T-cell (primary cell): ENCODE measurements around the gene DOCK4. TPM values are rescaled to one million over a fixed set of nuclear protein-coding genes. Genes with fewer than 3 reads are reported as not detected.

Source experiments
- ATAC-seq, 4 experiments: fragments of 200-7000 bp in 3 of 4; fragments of 150-1000 bp in 1 of 4; cut with Tn5 transposase; replicated peaks in 1 of 4; 1 replicate in 3 of 4; 2 replicates in 1 of 4; pipeline ENCODE4 v1.10.0; 2021; ENCODE audit warnings: moderate library complexity in 3 of 4, mild to moderate bottlenecking in 2 of 4, moderate number of reproducible peaks in 1 of 4
- CTCF ChIA-PET, 2 donors: fragments of 300-600 bp; sonication (Branson Sonifier 250); formaldehyde crosslinking; loops; one replicate each; lab custom pipeline; 2022; ENCODE audit warnings: antibody characterized with exemption in 2 of 2; lab: Charles Lee
- POLR2A ChIA-PET, 2 donors: fragments of 300-600 bp; sonication (Branson Sonifier 250); formaldehyde crosslinking; loops; one replicate each; lab custom pipeline; 2022; ENCODE audit warnings: antibody characterized with exemption in 2 of 2; lab: Charles Lee
- DNase-seq, 35 experiments: peaks; one replicate each; pipeline versions ENCODE4 v3.0.0 to v3.0.0-alpha.2; 2013 to 2023
- H3K27ac ChIP-seq: one replicate; pipeline ENCODE4 v1.5.1; 2013; ENCODE audit warnings: low read length
- H3K27me3 ChIP-seq, 2 experiments: replicated peaks in 1 of 2; 1 replicate in 1 of 2; 2 replicates in 1 of 2; pipeline versions ENCODE4 v1.6.1 to v1.7.0; 2013; ENCODE audit warnings: low read length in 1 of 2, mixed read lengths in 1 of 2; ENCODE audit not compliant: control insufficient read depth in 2 of 2, insufficient read depth in 2 of 2; ENCODE audit errors: extremely low read depth in 1 of 2
- H3K36me3 ChIP-seq, 2 donors: 1 replicate in 1 of 2; 2 replicates in 1 of 2; pipeline versions ENCODE4 v1.6.1 to v1.7.0; 2013; ENCODE audit warnings: low read length in 1 of 2; ENCODE audit not compliant: control insufficient read depth in 2 of 2, insufficient read depth in 1 of 2; ENCODE audit errors: extremely low read depth in 1 of 2
- H3K4me1 ChIP-seq, 2 experiments: 1 replicate in 1 of 2; 2 replicates in 1 of 2; pipeline versions ENCODE4 v1.6.1 to v1.7.0; 2013; ENCODE audit warnings: low read length in 2 of 2, mixed read lengths in 1 of 2; ENCODE audit not compliant: insufficient read depth in 2 of 2, control insufficient read depth in 1 of 2; ENCODE audit errors: extremely low read depth in 1 of 2
- H3K4me3 ChIP-seq, 2 donors: 1 replicate in 1 of 2; 2 replicates in 1 of 2; pipeline versions ENCODE4 v1.5.1 to v1.7.0; 2013; ENCODE audit warnings: mild to moderate bottlenecking in 2 of 2, low read length in 1 of 2, moderate library complexity in 1 of 2; ENCODE audit not compliant: control insufficient read depth in 1 of 2; ENCODE audit errors: extremely low read depth in 1 of 2
- H3K9me3 ChIP-seq: 2 replicates; pipeline ENCODE4 v1.7.0; 2013
- H3K27ac Mint-ChIP-seq, 2 donors: one replicate each; pipeline ENCODE4 v1.8.0; 2020 to 2021; ENCODE audit warnings: mild to moderate bottlenecking in 2 of 2, mixed read lengths in 2 of 2
- H3K27me3 Mint-ChIP-seq, 2 donors: one replicate each; pipeline ENCODE4 v1.8.0; 2021 to 2022; ENCODE audit warnings: mixed read lengths in 2 of 2
- H3K36me3 Mint-ChIP-seq: one replicate; pipeline ENCODE4 v1.8.0; 2021; ENCODE audit warnings: mixed read lengths
- H3K4me1 Mint-ChIP-seq, 3 donors: one replicate each; pipeline ENCODE4 v1.8.0; 2020 to 2022; ENCODE audit warnings: mixed read lengths in 3 of 3, mild to moderate bottlenecking in 1 of 3
- H3K4me3 Mint-ChIP-seq, 3 donors: one replicate each; pipeline ENCODE4 v1.8.0; 2020 to 2022; ENCODE audit warnings: mild to moderate bottlenecking in 3 of 3, mixed read lengths in 3 of 3, moderate library complexity in 3 of 3
- H3K9me3 Mint-ChIP-seq, 3 donors: one replicate each; pipeline ENCODE4 v1.8.0; 2020 to 2022; ENCODE audit warnings: mixed read lengths in 3 of 3
- WGBS: methylation state at CpG from one replicate; pipeline ENCODE4 v1.1.5; 2013; ENCODE audit warnings: missing lambda C conversion rate; ENCODE audit not compliant: insufficient coverage; 5-methylcytosine and 5-hydroxymethylcytosine counted together
- total RNA-seq, 35 experiments: library from RNA in 6 of 35; stranded (reverse) in 6 of 35; fragments of 120-200 nt in 1 of 35; gene quantifications; one replicate each; pipeline versions ENCODE4 v1.2.1 to v1.2.4 and lab custom pipeline; 2013 to 2026

Gene DOCK4
- total RNA-seq, 5 donors from 2014 or later (not counting 1 experiment from before 2014, with no cell fraction given), result 0.35 to 1.4 (median 0.85) TPM

DNA sequence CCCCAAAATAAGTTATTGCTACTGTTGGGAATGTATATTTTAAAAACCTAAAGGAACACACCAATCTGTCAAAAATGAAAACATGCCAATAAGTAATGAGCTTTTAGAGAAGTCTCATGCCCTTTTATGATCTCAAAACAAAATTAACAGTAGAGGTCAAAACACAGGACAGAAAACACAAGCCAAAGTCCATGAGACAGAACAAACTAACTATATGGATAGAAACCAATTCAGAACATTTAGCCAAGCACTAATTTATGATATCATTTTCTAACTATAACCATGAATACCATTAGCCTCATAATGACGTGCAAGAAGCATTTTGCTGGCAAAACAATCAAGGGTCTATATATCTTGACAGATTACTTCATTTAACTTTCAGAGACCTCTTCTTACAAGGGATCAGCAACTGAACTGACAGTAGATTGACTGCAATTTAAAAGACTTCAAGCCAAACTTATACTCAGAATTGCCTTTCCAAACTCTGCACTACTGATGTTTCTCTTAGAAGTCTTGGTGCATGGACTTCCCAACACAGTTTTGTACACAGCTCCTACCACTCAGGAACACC, 200.9 kb downstream of the DOCK4 start:
- H3K27me3 Mint-ChIP-seq, result peaks cover 1 to 4% of the 10 kb centered on the region in 2 donors
- WGBS, result no CpG with 5 or more reads among the region's 1 CpG
- CTCF ChIA-PET, result no interaction called here
- POLR2A ChIA-PET, result no interaction called here
- H3K9me3 ChIP-seq, result no peaks in the 10 kb centered on the region
- no peaks in the 10 kb centered on the region for H3K36me3 ChIP-seq
- ATAC-seq (no peak), DNase-seq (no peak)
- H3K4me3 Mint-ChIP-seq, result no peak overlapping the region
- no peaks in the 10 kb centered on the region for H3K27me3 ChIP-seq
- H3K4me3 ChIP-seq, result no peak overlapping the region
- no peak overlapping the region for H3K27ac Mint-ChIP-seq
- no peaks in the 10 kb centered on the region for H3K4me1 ChIP-seq
- no peaks in the 10 kb centered on the region for H3K4me1 Mint-ChIP-seq
- H3K36me3 Mint-ChIP-seq, result no peaks in the 10 kb centered on the region
- no peak overlapping the region for H3K27ac ChIP-seq
- H3K9me3 Mint-ChIP-seq, result no peaks in the 10 kb centered on the region

DNA sequence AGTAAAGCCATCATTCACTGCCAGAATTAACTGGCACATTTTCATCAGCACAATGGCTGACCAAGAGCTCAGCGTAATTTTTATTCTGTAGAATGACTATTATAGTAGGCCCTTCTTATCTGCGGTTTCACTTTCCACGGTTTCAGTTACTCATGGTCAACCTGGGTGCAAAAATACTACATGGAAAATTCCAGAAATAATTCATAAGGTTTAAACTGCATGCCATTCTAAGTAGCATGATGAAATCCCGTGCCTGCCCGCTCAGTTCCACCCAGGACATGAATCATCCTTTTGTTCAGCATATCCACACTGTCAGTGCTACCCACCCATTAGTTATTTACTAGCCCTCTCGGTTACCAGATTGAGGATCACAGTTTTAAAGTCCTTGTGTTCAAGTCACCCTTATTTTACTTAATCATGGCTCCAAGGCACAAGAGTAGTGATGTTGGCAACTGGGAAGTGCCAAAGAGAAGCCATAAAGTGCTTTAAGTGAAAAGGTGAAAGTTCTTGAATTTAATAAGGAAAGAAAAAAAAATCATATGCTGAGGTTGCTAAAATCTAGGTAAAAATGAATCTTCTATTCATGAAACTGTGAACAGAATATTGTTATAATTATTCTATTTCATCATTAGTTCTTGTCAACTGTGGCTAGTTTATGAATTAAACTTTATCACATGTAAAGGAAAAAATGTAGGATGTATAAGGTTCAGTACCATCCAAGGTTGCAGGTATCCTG, 204.9 kb downstream of the DOCK4 start:
- 96% methylated on average over 4 of the region's 6 CpGs for WGBS

DNA sequence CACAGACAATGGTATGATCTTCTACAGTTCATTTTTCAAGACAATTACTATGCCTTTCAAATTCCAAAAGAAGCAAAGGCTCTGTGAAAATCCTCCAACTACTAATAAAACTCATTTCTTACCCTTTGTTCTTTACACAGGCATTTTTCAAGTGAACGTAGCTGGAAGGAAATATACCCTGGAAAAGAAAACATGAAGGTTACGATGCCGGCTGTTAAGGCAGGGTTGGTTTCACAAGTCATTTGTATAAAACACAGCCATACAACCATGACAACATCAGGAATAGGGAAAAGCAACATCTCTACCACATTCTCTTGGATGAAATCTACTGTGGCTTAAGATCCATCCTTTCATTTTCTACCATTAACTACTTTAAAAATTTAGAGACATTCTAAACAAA, 207.9 kb downstream of the DOCK4 start:
- H3K4me3 ChIP-seq, result no peak overlapping the region
- Mint-ChIP-seq H3K36me3 (no peaks in the 10 kb centered on the region), H3K9me3 (no peaks in the 10 kb centered on the region), H3K4me3 (no peak overlapping the region), H3K4me1 (no peaks in the 10 kb centered on the region), H3K27me3 (peaks cover 1 to 7% of the 10 kb centered on the region in 2 donors), H3K27ac (no peak overlapping the region)
- H3K27ac ChIP-seq, result no peak overlapping the region
- DNase-seq, result no peak
- H3K27me3 ChIP-seq, result no peaks in the 10 kb centered on the region
- H3K36me3 ChIP-seq, result no peaks in the 10 kb centered on the region
- no CpG with 5 or more reads among the region's 3 CpGs for WGBS
- ChIA-PET CTCF (no interaction called here), POLR2A (no interaction called here)
- H3K4me1 ChIP-seq, result no peaks in the 10 kb centered on the region
- H3K9me3 ChIP-seq, result no peaks in the 10 kb centered on the region
- ATAC-seq, result no peak

More for the DNA sequence above, 204.9 kb downstream of the DOCK4 start:
- no peak overlapping the region for H3K4me3 ChIP-seq
- H3K4me1 ChIP-seq, result no peaks in the 10 kb centered on the region
- DNase-seq (no peak), ATAC-seq (no peak)
- no peaks in the 10 kb centered on the region for H3K36me3 Mint-ChIP-seq
- H3K9me3 Mint-ChIP-seq, result no peaks in the 10 kb centered on the region
- POLR2A ChIA-PET, result no interaction called here
- H3K36me3 ChIP-seq, result no peaks in the 10 kb centered on the region
- no peaks in the 10 kb centered on the region for H3K27me3 ChIP-seq
- no peak overlapping the region for H3K27ac Mint-ChIP-seq
- CTCF ChIA-PET, result no interaction called here
- peaks cover 1 to 7% of the 10 kb centered on the region in 2 donors for H3K27me3 Mint-ChIP-seq
- H3K4me1 Mint-ChIP-seq, result no peaks in the 10 kb centered on the region
- no peaks in the 10 kb centered on the region for H3K9me3 ChIP-seq
- H3K27ac ChIP-seq, result no peak overlapping the region
- no peak overlapping the region for H3K4me3 Mint-ChIP-seq

DNA sequence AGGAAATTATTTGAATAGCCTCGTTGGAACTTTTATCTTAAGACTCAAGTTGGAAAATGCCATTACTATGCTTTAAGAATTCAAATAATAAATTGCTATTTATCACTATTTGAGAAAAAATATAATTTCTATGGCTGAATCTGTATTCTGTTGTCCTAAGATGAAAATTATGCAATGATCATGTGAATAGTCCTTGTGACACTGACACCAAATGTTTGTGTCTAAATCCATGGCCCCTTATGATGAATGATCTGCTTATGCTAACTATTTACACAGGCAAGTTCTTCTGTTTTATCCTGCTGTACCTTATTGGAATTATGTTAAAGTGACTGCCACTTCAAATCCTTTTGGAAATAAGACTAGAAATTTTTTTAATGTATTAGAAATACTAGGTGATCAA, 208.7 kb downstream of the DOCK4 start:
- Mint-ChIP-seq H3K9me3 (no peaks in the 10 kb centered on the region), H3K27me3 (peaks cover 0 to 7% of the 10 kb centered on the region in 2 donors), H3K4me1 (no peaks in the 10 kb centered on the region), H3K4me3 (no peak overlapping the region), H3K36me3 (no peaks in the 10 kb centered on the region), H3K27ac (no peak overlapping the region)
- Histone ChIP-seq H3K4me3 (no peak overlapping the region), H3K27me3 (no peaks in the 10 kb centered on the region), H3K4me1 (no peaks in the 10 kb centered on the region), H3K27ac (no peak overlapping the region), H3K36me3 (no peaks in the 10 kb centered on the region), H3K9me3 (no peaks in the 10 kb centered on the region)
- CTCF ChIA-PET, result no interaction called here
- POLR2A ChIA-PET, result no interaction called here
- DNase-seq (no peak), ATAC-seq (no peak)
- no CpG with 5 or more reads among the region's 1 CpG for WGBS

DNA sequence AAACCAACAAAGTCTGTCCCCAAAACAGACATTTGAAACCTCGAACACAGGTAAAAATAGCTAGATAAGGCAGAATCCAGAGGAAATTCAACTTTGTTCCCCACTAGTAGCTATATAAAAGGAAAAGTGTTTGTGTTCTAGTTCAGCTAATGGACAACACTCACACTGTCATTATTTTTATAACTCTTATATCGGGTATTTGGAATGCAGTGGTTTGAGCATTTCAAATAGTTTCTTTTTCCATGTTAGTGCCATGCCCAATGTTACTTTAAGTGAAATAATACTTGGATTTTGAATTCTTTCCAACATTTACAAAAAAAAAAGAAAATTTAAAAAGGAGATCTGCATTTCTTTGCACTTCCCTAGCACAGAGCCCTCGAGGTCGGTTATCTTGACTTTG, 213.6 kb downstream of the DOCK4 start:
- no peak overlapping the region for H3K4me3 ChIP-seq
- H3K27me3 ChIP-seq, result no peaks in the 10 kb centered on the region
- no peaks in the 10 kb centered on the region for H3K9me3 Mint-ChIP-seq
- peaks cover 2 to 3% of the 10 kb centered on the region in 2 donors for H3K27me3 Mint-ChIP-seq
- no peak overlapping the region for H3K27ac Mint-ChIP-seq
- CTCF ChIA-PET, result no interaction called here
- DNase-seq, result no peak
- POLR2A ChIA-PET, result no interaction called here
- no CpG with 5 or more reads among the region's 4 CpGs for WGBS
- no peak overlapping the region for H3K4me3 Mint-ChIP-seq
- no peaks in the 10 kb centered on the region for H3K4me1 ChIP-seq
- no peak for ATAC-seq
- no peaks in the 10 kb centered on the region for H3K9me3 ChIP-seq
- H3K4me1 Mint-ChIP-seq, result no peaks in the 10 kb centered on the region
- H3K27ac ChIP-seq, result no peak overlapping the region
- H3K36me3 Mint-ChIP-seq, result no peaks in the 10 kb centered on the region
- no peaks in the 10 kb centered on the region for H3K36me3 ChIP-seq

DNA sequence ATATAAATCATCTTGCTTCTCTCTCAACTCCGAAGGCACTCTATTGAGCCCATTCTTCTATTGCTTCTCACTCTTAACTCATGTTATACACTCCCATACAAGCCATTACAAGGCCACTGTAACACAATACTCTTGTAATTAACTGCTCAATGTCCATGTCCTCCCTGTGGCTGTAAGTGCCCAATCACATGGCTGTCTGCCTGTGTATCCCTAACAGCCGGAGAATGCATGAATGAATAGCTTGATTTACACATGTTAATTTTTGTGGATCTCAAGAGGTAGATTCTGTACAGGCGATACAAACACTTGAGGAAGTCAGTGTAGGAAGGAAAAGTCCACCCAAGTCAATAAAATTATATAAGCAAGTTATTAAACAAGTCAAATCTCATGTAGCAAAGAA, 215.6 kb downstream of the DOCK4 start:
- Mint-ChIP-seq H3K36me3 (no peaks in the 10 kb centered on the region), H3K9me3 (no peaks in the 10 kb centered on the region), H3K4me3 (no peak overlapping the region), H3K27ac (no peak overlapping the region), H3K4me1 (no peaks in the 10 kb centered on the region), H3K27me3 (peaks cover 0 to 2% of the 10 kb centered on the region in 2 donors)
- H3K36me3 ChIP-seq, result no peaks in the 10 kb centered on the region
- DNase-seq (no peak), ATAC-seq (no peak)
- no peaks in the 10 kb centered on the region for H3K27me3 ChIP-seq
- H3K9me3 ChIP-seq, result no peaks in the 10 kb centered on the region
- no peak overlapping the region for H3K27ac ChIP-seq
- H3K4me3 ChIP-seq, result no peak overlapping the region
- H3K4me1 ChIP-seq, result no peaks in the 10 kb centered on the region
- CTCF ChIA-PET, result no interaction called here
- 100% methylated on average over 1 of the region's 3 CpGs for WGBS
- POLR2A ChIA-PET, result no interaction called here
